ENCODE results near the gene HNF4A.
A peak's percentile ranks its signal among the peaks of the same experiment; 100 is the strongest.

Gene HNF4A

GRCh38 chr20:44475694-44476560 lies 120.4 kb downstream of the HNF4A start, which contains the start of gene TTPAL:
TSS of gene TTPAL (plus strand) at chr20:44475874. CDS start at chr20:44480000, 4,126 bp downstream.
- peak; percentile 95 for DNase-seq

GRCh38 chr20:44477151-44477550 lies 121.7 kb downstream of the HNF4A start:
- DNase-seq = no peak

DNA sequence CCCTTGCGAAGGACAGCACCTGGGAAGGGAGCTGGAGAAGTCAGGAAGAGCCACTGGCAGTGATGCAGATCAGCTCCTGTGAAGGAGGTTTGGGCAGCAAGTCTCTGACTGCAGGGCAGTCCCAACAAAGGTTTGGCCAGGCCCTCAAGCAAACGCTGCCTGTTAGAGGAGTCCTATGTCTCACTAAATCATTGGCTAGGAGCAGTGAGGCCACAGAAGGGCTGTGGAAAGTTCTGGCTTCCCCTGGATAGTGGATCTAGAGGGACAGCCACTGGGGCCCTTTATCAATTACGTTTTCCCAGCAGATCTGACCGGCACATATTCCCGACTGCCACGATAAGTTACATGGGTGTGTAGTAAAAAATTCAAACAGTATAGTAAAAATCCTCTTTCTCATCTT lies 122.7 kb downstream of the HNF4A start:
- DNase-seq = no peak

GRCh38 chr20:44479643-44480042 lies 124.1 kb downstream of the HNF4A start:
- DNase-seq = no peak

- DNase-seq = no peak
Observed at GRCh38 chr20:44480097-44480496, 124.6 kb downstream of the HNF4A start.

DNA sequence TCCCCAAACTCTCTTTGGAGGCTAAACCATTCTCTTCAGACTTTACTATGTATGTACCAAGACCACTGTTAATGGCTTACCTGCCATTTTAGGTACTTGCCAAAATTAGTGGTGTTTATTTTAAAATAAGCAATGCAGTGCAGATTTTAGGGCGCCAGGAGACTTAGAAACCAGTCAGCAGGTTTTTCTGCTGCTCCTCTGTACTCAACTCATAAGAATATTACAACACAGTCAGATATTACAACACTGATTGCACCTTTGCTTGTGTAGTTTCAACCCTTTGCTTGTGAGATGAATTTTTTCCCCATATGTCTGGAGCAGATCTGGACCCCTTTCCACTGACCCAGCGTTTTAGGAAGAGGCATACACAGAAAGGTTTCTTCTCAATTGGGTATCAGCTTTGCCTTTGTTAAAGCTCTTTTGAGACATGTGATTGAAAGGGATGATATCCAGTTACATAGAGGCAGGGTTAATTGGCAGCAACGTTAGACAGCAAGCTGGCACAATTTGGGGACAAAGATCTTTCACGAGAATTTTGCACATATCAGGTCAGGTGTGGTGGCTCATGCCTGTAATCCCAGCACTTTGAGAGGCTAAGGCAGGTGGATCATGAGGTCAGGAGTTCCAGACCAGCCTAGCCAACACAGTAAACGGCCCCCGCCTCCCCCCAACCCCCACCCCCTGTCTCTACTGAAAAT lies 126.4 kb downstream of the HNF4A start:
- DNase-seq = no peak

GRCh38 chr20:44483112-44483511 lies 127.6 kb downstream of the HNF4A start:
- no peak for DNase-seq

Data from NCI-H345 (cell line).